ENCODE results near the gene CAMSAP3.

DNA sequence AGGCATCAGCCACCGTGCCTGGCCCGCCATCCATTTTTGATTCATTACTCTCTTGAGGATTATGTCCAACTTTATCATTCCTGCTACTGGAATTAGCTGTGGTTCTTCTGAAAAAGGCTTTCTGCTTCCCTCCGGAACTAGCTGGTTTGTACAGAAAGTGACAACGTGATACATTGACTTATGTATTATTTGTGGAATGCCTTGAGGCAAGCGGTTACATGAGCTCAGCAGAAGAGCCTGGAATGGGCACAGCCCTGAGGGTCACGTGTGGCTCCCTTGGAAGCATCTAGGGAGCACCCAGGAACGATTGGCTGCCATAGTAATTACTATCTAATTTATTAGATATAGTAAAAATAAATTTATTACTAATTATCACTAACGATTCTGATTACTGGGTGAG, 58.7 kb downstream of the CAMSAP3 start:
- TF ChIP-seq, protein P1, sequence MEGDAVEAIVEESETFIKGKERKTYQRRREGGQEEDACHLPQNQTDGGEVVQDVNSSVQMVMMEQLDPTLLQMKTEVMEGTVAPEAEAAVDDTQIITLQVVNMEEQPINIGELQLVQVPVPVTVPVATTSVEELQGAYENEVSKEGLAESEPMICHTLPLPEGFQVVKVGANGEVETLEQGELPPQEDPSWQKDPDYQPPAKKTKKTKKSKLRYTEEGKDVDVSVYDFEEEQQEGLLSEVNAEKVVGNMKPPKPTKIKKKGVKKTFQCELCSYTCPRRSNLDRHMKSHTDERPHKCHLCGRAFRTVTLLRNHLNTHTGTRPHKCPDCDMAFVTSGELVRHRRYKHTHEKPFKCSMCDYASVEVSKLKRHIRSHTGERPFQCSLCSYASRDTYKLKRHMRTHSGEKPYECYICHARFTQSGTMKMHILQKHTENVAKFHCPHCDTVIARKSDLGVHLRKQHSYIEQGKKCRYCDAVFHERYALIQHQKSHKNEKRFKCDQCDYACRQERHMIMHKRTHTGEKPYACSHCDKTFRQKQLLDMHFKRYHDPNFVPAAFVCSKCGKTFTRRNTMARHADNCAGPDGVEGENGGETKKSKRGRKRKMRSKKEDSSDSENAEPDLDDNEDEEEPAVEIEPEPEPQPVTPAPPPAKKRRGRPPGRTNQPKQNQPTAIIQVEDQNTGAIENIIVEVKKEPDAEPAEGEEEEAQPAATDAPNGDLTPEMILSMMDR (IDR thresholded peaks at IDR 0.05; ENCODE audit: poor library complexity): no peak
- TF ChIP-seq EZH2 (IDR thresholded peaks at IDR 0.05; ENCODE audit: borderline replicate concordance) (no peak), EZH2phosphoT487 (IDR thresholded peaks at IDR 0.05; ENCODE audit: low read depth, severe bottlenecking, unreplicated experiment) (no peak)

All from hepatocyte (in vitro differentiated cells).